Loucy (cell line): ENCODE measurements around the gene APC2.

ENCODE experiments used
- EZH2phosphoT487 ChIP-seq: fragments of 200-600 bp; IDR thresholded peaks from 2 replicates; pipeline ENCODE4 v1.6.1; 2018; ENCODE audit warnings: antibody characterized with exemption, mild to moderate bottlenecking, moderate library complexity, borderline replicate concordance
- TF ChIP-seq, protein P1 (sequence below): fragments of 200-600 bp; sonication (generic); conservative IDR thresholded peaks from 2 replicates; pipeline ENCODE4 v1.5.1; 2014; ENCODE audit warnings: mild to moderate bottlenecking, antibody characterized with exemption, low read length

DNA sequence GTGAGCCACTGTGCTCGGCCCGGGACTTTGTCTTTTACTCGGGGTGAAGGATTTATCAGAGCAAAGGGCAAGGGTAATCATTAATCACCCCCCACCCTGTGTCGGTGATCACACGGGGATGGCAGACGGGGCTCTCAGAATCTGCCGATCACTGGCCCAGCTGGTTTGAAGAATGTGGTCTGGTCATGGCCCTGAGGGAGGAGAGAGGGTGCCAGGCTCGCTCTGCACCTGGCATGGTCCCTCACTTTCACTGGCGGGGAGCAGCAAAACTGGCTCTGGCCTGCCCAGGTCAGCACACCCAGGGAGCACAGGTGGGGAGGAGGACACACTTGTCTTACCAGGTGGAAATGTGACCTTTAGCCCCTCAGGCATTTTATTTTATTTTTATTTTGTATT, 51.3 kb downstream of the APC2 start:
- TF ChIP-seq, protein P1, sequence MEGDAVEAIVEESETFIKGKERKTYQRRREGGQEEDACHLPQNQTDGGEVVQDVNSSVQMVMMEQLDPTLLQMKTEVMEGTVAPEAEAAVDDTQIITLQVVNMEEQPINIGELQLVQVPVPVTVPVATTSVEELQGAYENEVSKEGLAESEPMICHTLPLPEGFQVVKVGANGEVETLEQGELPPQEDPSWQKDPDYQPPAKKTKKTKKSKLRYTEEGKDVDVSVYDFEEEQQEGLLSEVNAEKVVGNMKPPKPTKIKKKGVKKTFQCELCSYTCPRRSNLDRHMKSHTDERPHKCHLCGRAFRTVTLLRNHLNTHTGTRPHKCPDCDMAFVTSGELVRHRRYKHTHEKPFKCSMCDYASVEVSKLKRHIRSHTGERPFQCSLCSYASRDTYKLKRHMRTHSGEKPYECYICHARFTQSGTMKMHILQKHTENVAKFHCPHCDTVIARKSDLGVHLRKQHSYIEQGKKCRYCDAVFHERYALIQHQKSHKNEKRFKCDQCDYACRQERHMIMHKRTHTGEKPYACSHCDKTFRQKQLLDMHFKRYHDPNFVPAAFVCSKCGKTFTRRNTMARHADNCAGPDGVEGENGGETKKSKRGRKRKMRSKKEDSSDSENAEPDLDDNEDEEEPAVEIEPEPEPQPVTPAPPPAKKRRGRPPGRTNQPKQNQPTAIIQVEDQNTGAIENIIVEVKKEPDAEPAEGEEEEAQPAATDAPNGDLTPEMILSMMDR: no peak
- no peak for TF ChIP-seq EZH2phosphoT487
